Kasumi-1 (cell line): Measurements from ENCODE around the gene CCNA2.

Source experiments
- DNase-seq, 2 experiments: peaks; one replicate each; lab custom pipeline; 2025; lab: John Stamatoyannopoulos, UW

The CCNA2 gene

DNA sequence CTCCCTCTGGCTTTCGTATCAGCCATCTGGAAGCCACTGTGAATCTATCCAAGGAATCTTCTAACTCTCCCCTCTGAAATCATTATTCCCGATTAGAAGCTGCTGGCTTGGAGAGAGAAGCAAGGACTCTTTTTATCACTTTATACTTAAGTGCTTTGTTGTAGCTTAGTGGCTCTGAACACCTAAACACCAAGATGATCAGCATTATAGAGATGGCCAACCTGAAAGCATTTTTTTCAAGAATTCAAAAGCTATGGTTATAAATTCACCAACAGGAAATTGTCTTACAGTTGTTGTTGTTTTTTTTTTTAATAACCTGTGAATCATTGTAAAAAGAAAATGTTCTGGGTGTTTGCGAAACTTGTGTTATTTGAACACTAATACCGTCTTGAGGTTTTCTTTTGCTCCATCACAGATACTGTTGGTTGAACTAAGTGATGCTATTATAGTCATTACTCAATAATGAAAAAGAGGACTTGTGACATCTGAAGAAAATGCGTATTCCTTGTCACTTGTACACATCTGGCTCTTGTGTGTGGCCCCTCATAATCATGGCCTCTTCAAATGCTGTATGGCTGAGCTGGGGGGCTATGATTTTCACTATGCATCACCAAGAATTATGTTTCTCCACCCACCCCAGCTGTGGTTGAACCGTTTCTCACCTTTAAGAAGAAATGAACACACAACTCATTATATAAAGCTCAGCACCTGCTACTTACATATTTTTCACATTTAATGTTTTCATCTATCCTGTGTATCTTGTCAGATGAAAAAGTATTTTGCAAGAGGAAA is 46.9 kb downstream of the CCNA2 start:
- DNase-seq, result no peak

DNA sequence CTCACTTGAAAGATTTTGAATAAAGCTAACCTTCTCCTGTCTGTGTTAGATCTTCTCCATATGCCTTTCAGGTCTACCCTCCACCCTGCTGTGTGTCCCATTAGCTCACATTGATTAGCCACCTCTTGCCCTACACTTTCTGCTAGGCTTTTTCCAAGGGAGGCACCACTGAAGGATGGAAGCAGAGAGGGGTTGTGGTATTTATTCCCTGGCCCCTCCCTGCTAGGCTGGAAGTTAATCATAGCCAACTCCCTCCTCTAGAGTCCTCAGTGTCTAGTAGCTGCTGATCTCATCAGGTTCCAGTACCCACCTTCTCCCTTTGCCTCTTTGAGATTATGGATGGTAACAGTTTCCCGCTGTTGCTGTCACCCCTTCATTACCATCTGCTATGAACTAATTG is 49.8 kb downstream of the CCNA2 start:
- DNase-seq, result no peak

- DNase-seq, result no peak
These were observed 51.8 kb downstream of the CCNA2 start for GRCh38 chr4:121771869-121772268.

DNA sequence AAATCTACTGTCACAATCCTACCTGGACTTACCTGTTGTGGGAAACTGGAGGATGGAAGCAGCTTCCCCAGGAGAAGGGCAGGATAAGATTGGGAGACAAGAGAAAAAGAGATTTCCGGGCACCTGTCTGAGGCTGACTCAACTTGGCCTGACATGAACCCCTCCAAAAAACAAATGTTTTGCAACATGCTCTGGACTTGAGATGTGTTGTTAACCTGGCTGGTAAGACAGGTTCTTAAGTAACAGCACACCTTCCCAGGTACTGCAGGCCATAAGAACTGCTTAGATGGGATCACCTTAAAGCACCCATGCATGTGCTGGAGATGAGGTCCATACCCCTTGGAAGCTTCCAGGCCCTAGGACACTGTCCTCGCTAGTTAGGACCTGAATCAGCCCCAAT is 54.3 kb downstream of the CCNA2 start:
- no peak for DNase-seq

DNA sequence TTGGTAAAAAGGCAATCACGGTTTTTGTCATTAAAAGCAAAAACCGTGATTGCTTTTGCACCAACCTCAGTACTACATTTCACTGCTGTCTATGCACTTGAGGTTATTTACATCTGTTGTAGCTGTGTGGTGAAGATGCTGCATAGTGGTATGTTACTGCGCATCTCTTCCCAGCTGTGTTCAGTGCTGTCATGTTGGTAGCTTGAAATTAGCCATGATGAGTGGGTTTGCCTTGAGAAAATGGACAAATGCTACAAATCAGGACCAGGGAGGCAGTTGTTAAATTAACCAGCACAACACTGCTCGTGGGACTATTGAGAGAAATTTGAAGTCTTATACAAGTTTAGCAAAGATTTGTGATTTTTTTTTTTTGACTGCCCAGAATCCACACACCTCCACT is 56.5 kb downstream of the CCNA2 start:
- no peak for DNase-seq
